ENCODE results near the gene PLCB4.
A peak's percentile ranks its signal among the peaks of the same experiment; 100 is the strongest.

The PLCB4 gene

DNA sequence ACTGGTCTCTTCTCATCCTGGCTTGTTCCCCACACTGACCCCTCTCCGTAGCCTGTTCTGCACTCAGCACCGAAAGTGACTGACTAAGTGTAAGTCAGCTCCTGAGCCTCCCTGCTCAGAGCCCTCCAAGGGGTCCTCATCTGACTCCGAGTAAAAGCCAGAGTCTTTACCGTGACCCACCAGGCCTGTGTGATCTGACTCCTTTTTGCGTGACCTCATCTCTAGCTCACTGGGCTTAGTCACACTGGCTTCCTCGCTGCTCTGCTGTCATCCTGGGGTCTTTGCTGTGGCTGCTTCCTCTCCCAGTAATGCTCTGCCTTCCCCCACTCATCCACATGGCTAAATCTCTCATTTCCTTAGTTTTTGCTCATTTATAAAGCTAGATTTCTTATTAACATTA lies 116.6 kb downstream of the PLCB4 start:
- DNase-seq: no peak

- DNase-seq: peak; percentile 23
Observed at GRCh38 chr20:9186396-9186795, 117.5 kb downstream of the PLCB4 start.

DNA sequence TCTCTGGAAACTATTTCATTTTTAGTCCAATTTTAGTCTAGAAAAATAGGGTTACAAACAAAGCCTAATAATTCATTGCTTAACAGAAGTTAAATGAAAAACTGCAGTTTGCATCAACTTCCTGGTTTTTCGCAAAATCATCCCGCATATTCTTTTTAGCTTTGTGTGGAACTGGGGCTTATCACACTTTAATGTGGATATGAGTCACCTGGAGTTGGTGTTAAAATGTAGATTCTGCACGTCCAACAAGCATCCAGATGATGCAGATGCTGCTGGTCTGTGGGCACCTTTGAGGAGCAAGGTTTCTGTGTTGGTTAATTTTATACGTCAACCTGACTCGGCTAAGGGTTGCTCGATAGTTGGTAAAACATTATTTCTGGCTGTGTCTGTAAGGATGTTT lies 126.1 kb downstream of the PLCB4 start:
- no peak for DNase-seq

GRCh38 chr20:9196110-9196509 lies 127.2 kb downstream of the PLCB4 start:
- no peak for DNase-seq

DNA sequence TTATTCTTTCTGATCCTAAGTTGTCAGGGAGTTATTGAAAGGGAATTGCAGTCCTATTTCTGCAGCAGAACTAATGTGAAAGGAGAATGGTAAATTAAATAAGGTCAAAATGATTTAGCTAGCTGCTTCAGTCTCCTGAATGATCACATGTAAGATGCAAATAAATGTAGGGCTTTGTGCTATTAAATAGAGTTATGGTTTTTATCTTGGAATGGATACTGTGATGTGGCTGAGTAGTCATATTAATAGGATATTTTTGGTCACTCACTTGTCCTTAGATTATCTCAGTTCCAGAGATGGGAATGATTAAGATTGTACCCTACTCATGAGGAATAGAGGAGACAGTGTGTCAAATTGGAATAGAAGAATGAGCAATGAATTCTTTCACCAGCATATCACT lies 129.6 kb downstream of the PLCB4 start:
- no peak for DNase-seq

GRCh38 chr20:9200196-9200595 lies 131.3 kb downstream of the PLCB4 start:
- DNase-seq: no peak

- no peak for DNase-seq
Observed at GRCh38 chr20:9200620-9201019, 131.7 kb downstream of the PLCB4 start.

- no peak for DNase-seq
Observed at GRCh38 chr20:9202420-9203080, 133.7 kb downstream of the PLCB4 start.

DNA sequence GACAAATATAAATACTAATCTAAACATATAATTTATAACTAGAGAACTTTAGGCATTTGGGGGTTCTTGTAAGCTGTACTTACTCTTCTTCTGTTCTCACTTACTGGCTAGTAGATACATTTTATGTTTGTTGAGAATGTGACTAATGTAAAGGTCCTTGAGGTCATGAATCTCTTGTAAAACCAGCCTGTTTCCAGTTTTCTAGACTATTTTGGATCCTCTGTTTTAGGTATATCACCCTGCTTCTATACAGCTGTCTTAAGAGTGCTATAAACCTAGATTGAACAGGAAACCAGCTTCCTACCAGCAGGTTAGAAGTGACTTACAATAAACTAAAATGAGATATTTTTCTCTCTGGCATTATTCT lies 134.2 kb downstream of the PLCB4 start:
- DNase-seq: no peak

DNA sequence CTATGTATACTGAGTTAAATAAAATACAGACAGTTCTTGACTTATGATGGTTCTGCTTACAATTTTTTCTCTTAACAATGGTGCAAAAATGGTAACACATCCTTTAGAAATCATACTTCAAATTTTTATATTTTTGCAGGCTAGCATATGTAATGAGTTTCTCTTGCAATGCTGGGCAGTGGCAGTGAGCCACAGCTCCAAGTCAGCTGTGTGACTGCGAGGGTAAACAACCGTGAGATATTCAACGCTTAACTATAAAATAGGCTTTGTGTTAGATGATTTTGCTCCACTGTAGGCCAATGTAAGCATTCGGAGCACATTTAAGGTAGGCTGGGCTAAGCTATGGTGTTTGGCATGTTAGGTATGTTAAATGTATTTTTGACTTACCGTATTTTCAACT lies 136.1 kb downstream of the PLCB4 start:
- no peak for DNase-seq

DNA sequence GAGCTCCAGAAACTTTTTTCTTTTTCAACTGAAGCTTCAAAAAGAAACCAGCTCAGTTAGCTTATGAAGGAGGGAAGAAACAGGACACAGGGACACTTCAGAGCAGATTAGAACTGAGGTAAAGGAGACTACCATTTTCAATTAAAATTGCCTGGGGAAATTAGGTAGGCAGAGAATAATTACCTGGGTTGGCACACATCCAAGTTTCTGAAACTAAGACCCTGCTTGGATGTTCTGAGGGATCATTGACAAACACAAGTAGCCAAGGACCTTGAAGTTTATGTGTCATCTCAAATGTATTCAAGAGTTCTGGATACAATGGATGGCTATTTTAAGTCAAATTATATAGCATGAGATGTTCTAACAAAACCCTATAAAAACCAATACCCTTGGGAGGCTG lies 137.6 kb downstream of the PLCB4 start:
- DNase-seq: no peak

GRCh38 chr20:9207253-9207652 lies 138.4 kb downstream of the PLCB4 start:
- no peak for DNase-seq

GRCh38 chr20:9210356-9210755 lies 141.5 kb downstream of the PLCB4 start:
- no peak for DNase-seq

DNA sequence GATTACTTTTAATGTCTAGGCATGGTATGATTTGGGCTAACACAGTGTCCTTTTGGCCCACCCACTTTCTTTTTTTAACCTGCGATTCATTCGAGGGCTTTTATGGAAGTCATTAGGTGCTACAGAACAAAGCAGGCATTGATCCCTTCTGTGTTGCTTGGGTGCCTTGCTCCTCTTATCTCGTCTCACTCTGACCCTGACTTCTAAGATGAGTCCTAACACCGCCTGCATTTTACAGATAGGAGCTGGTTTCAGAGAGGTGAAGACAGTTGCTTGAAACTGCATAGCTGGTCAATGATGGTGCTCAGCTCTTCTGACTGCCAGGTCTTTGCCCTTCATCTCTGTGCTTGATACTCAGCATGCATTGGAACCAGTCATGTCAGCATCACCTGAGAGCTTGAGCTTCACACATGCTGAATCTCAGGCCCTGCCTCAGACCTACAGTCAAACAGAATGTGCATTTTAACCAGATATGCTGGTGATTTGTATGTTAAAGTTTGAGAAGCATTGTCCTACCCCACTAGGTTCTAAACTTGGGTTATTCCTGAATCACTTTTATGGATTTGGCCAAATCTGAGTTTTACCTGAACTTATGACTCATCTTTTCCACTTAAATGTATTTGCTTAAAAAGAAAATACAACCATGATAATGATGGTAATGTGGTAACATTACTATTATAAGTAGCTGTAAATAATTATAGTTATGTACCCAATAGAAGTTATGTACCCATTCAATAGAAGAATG lies 142.3 kb downstream of the PLCB4 start:
- no peak for DNase-seq

DNA sequence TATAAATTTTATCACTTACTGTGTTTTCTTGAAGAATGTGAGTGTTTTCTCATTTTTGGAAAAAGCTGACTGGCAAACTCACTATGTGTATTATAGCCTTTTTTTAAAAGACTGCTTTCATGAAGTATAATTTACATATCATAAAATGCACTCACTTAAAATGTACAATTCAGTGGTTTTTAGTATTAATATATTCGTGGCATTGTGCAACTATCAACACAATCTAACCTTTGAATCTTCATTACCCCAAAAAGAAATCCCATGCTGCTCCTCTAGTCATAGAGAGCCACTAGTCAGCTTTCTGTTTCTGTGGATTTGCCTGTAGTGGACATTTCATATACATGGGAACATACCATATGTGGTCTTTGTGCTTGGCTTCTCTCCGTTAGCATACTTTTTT lies 143.8 kb downstream of the PLCB4 start:
- no peak for DNase-seq

GRCh38 chr20:9214685-9215084 lies 145.8 kb downstream of the PLCB4 start:
- no peak for DNase-seq

- no peak for DNase-seq
Observed at GRCh38 chr20:9215539-9215938, 146.7 kb downstream of the PLCB4 start.

GRCh38 chr20:9218531-9218961 lies 149.7 kb downstream of the PLCB4 start:
- no peak for DNase-seq

GRCh38 chr20:9220874-9221547 lies 152.1 kb downstream of the PLCB4 start:
- no peak for DNase-seq

DNA sequence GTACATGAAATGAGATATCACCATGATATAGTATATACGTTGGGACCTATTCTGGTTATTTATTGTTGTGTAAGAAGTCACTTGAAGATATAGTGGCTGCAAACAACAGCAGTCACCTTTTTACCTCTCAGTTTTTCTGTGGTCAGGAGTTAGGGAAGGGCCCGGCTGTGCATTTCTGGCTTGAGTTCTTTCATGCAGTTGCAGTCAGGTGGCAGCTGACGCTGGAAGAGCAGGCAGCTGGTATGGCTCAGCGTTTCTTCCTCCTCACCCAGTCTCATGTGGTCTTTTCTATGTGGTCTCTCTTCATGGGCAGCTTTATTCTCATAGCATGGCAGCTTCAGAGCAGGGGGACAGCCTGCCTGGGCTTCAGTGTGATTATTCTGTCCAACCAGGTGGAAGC lies 154.4 kb downstream of the PLCB4 start:
- no peak for DNase-seq

- DNase-seq: no peak
Observed at GRCh38 chr20:9225879-9226278, 157.0 kb downstream of the PLCB4 start.

DNA sequence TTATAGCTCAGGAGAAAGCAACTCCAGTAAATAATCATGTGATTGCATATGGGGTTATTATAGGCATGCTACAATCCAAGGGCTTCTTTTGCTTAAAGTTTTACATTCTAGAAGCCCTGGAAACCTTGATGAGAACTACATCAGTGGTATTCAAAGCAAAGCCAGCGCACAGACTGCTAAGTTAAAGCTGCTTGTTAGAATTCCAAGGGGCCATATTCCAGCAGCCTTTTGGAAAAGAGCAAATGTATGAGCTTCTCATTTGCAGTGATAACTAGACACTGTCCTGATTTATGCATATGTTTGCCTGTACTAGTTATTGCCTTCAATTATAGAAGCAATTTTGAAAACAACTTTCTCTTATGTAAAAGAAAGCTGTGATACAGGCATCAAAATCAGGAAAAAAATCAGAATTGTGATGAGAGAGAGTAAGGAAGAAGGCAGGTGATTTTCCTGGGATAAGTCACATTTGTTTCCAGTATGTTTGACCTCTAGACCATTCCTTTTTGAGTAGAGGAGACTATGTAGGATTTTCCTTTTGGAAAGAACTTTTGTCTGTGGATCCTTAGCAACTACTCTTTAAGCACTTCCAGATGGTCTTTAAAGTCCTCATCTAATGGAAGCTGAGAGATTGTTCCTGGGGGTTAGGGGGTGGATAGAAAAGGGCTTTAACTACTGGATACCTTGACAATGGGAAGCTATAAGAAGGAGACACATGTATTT lies 159.2 kb downstream of the PLCB4 start:
- DNase-seq: no peak

DNA sequence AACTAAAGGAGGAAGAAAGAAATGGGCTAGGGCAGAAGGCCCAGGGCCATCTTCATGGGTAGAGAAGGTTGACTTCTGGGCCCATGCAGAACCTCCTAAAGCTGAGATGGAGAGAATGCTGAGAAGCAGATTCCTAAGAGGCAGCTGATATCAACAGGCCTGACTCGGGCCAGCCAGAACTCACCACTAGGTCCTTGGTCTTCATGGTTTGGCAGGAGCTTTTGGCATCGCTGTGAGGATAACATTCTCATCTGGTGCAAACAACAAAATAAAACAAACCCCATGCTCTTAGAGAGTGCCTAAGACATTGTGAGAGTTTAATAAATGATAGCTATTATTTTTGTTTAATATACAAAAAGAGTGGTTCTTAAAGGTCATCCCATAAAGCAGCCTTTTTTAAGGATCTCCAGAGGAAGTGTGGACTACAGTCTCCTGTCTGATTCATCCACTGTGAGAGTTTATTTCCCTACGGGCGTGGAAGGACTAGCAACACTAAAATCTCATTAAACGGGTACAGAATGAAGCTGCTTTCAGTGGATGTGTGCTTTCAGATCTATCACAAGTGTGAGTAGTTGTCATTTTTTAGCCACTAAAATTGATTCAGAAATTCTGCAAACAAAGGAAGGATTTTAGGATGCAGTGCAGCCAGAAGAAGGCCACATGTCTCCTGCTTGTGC lies 160.0 kb downstream of the PLCB4 start:
- no peak for DNase-seq
